Effector memory CD4-positive, alpha-beta T cell (primary cell): ENCODE data around the gene MKS1.

ENCODE experiments used
- DNase-seq, 3 donors: peaks; one replicate each; pipeline ENCODE4 v3.0.0-alpha.2; 2020
- H3K27ac ChIP-seq: 2 replicates; pipeline ENCODE4 v1.7.0; 2013; ENCODE audit warnings: mild to moderate bottlenecking, low read length, moderate library complexity; ENCODE audit not compliant: insufficient read depth, poor library complexity, severe bottlenecking
- H3K27me3 ChIP-seq: replicated peaks from 2 replicates; pipeline ENCODE4 v1.7.0; 2013; ENCODE audit warnings: mild to moderate bottlenecking, low read length; ENCODE audit not compliant: insufficient read depth, control insufficient read depth, poor library complexity, severe bottlenecking
- H3K36me3 ChIP-seq: 2 replicates; pipeline ENCODE4 v1.7.0; 2013; ENCODE audit warnings: mild to moderate bottlenecking, low read length, moderate library complexity; ENCODE audit not compliant: control insufficient read depth, insufficient read depth
- H3K4me1 ChIP-seq: 2 replicates; pipeline ENCODE4 v1.7.0; 2013; ENCODE audit warnings: low read length, mild to moderate bottlenecking; ENCODE audit not compliant: control insufficient read depth, insufficient read depth, poor library complexity, severe bottlenecking
- H3K4me3 ChIP-seq: 2 replicates; pipeline ENCODE4 v1.7.0; 2013; ENCODE audit warnings: low read length, low read depth, mild to moderate bottlenecking; ENCODE audit not compliant: insufficient read depth, poor library complexity, severe bottlenecking
- H3K9me3 ChIP-seq: 2 replicates; pipeline ENCODE4 v1.7.0; 2013; ENCODE audit warnings: mild to moderate bottlenecking, low read length, moderate library complexity; ENCODE audit not compliant: control insufficient read depth

MKS1 gene

GRCh38 chr17:58172369-58173071 is 46.5 kb downstream of the MKS1 start:
- Histone ChIP-seq H3K4me3 (no peak overlapping the region), H3K4me1 (peaks cover 30% of the 10 kb centered on the region), H3K27ac (no peak overlapping the region), H3K9me3 (no peaks in the 10 kb centered on the region), H3K36me3 (no peaks in the 10 kb centered on the region), H3K27me3 (no peaks in the 10 kb centered on the region)
- peak in 2 of 3 donors; percentile 25 to 31 for DNase-seq

GRCh38 chr17:58170622-58171021 is 48.4 kb downstream of the MKS1 start:
- Histone ChIP-seq H3K4me3 (no peak overlapping the region), H3K4me1 (peaks cover 30% of the 10 kb centered on the region), H3K27me3 (no peaks in the 10 kb centered on the region), H3K9me3 (no peaks in the 10 kb centered on the region), H3K36me3 (no peaks in the 10 kb centered on the region), H3K27ac (peak overlapping the region; percentile 33)
- DNase-seq = no peak

GRCh38 chr17:58166682-58167081 is 52.4 kb downstream of the MKS1 start, which contains the start of gene OR4D2:
TSS of gene OR4D2 (plus strand) at chr17:58166982. CDS start at chr17:58169656, 2,674 bp downstream.
- Histone ChIP-seq H3K4me1 (peaks cover 22% of the 10 kb centered on the region), H3K27ac (no peak within 1 kb of the TSS), H3K4me3 (no peak within 1 kb of the TSS), H3K27me3 (no peaks in the 10 kb centered on the region), H3K9me3 (no peaks in the 10 kb centered on the region), H3K36me3 (no peaks in the 10 kb centered on the region)
- DNase-seq = no peak

GRCh38 chr17:58165981-58166380 is 53.1 kb downstream of the MKS1 start:
- no peaks in the 10 kb centered on the region for H3K9me3 ChIP-seq
- H3K36me3 ChIP-seq = no peaks in the 10 kb centered on the region
- no peak for DNase-seq
- peaks cover 15% of the 10 kb centered on the region for H3K4me1 ChIP-seq
- H3K27ac ChIP-seq = no peak overlapping the region
- H3K27me3 ChIP-seq = no peaks in the 10 kb centered on the region
- no peak overlapping the region for H3K4me3 ChIP-seq

GRCh38 chr17:58161566-58161965 is 57.5 kb downstream of the MKS1 start:
- no peaks in the 10 kb centered on the region for H3K36me3 ChIP-seq
- H3K4me3 ChIP-seq = no peak overlapping the region
- no peaks in the 10 kb centered on the region for H3K27me3 ChIP-seq
- H3K9me3 ChIP-seq = no peaks in the 10 kb centered on the region
- no peak for DNase-seq
- H3K27ac ChIP-seq = no peak overlapping the region
- H3K4me1 ChIP-seq = peaks cover 8% of the 10 kb centered on the region

GRCh38 chr17:58158181-58158580 is 60.9 kb downstream of the MKS1 start:
- H3K9me3 ChIP-seq = no peaks in the 10 kb centered on the region
- no peak overlapping the region for H3K27ac ChIP-seq
- H3K36me3 ChIP-seq = no peaks in the 10 kb centered on the region
- peaks cover 36% of the 10 kb centered on the region for H3K4me1 ChIP-seq
- H3K27me3 ChIP-seq = no peaks in the 10 kb centered on the region
- no peak overlapping the region for H3K4me3 ChIP-seq
- DNase-seq = no peak

GRCh38 chr17:58156839-58157803 is 61.9 kb downstream of the MKS1 start:
- H3K27ac ChIP-seq = peak overlapping the region; percentile 79
- no peaks in the 10 kb centered on the region for H3K36me3 ChIP-seq
- H3K4me1 ChIP-seq = peaks cover 43% of the 10 kb centered on the region
- no peaks in the 10 kb centered on the region for H3K27me3 ChIP-seq
- no peaks in the 10 kb centered on the region for H3K9me3 ChIP-seq
- peak; percentile 17 to 46 (median 23) for DNase-seq
- peak overlapping the region; percentile 64 for H3K4me3 ChIP-seq
